CD14-positive monocyte (primary cell): ENCODE results near the gene MGME1. TPM values are rescaled to one million over a fixed set of nuclear protein-coding genes. Genes with fewer than 3 reads are reported as not detected.

ENCODE experiments used
- DNase-seq, 3 donors: peaks; one replicate each; pipeline ENCODE4 v3.0.0-alpha.2; 2011 to 2022
- H2AFZ ChIP-seq: 2 replicates; pipeline ENCODE4 v1.6.0; 2012; ENCODE audit warnings: mild to moderate bottlenecking, low read depth, low read length, inconsistent platforms; ENCODE audit not compliant: insufficient read depth, poor library complexity, severe bottlenecking
- H3K27ac ChIP-seq, 2 donors: 1 replicate in 1 of 2; 2 replicates in 1 of 2; pipeline ENCODE4 v1.5.1; 2012 to 2013; ENCODE audit warnings: low read length in 2 of 2, control low read depth in 1 of 2, inconsistent platforms in 1 of 2, low read depth in 1 of 2, mild to moderate bottlenecking in 1 of 2
- H3K27me3 ChIP-seq, 2 donors: one replicate each; pipeline versions ENCODE4 v1.6.0 to v1.6.1; 2011 to 2013; ENCODE audit warnings: low read length in 2 of 2; ENCODE audit not compliant: control insufficient read depth in 2 of 2, insufficient read depth in 2 of 2
- H3K36me3 ChIP-seq, 2 donors: replicated peaks in 1 of 2; 1 replicate in 1 of 2; 2 replicates in 1 of 2; pipeline versions ENCODE4 v1.5.1 to v1.6.1; 2012 to 2013; ENCODE audit warnings: low read length in 2 of 2, control low read depth in 1 of 2, inconsistent platforms in 1 of 2, mild to moderate bottlenecking in 1 of 2; ENCODE audit not compliant: insufficient read depth in 2 of 2, control insufficient read depth in 1 of 2
- H3K4me1 ChIP-seq, 2 donors: 1 replicate in 1 of 2; 2 replicates in 1 of 2; pipeline versions ENCODE4 v1.5.1 to v1.6.1; 2012 to 2013; ENCODE audit warnings: low read length in 2 of 2, control low read depth in 1 of 2, inconsistent platforms in 1 of 2, mild to moderate bottlenecking in 1 of 2, moderate library complexity in 1 of 2; ENCODE audit not compliant: insufficient read depth in 2 of 2, control insufficient read depth in 1 of 2
- H3K4me2 ChIP-seq: replicated peaks from 2 replicates; pipeline ENCODE3; 2012; ENCODE audit warnings: low read length, moderate library complexity, mild to moderate bottlenecking; ENCODE audit not compliant: poor library complexity, severe bottlenecking; ENCODE audit errors: extremely low read depth
- H3K4me3 ChIP-seq, 3 experiments: fragments of 200-600 bp in 1 of 3; sonication (generic) in 1 of 3; replicated peaks in 1 of 3; 1 replicate in 2 of 3; 2 replicates in 1 of 3; pipeline ENCODE4 v1.5.1; 2011 to 2013; ENCODE audit warnings: low read length in 3 of 3, mild to moderate bottlenecking in 3 of 3, control low read depth in 2 of 3, low read depth in 2 of 3, inconsistent platforms in 1 of 3, moderate library complexity in 1 of 3
- H3K79me2 ChIP-seq: 2 replicates; pipeline ENCODE4 v1.6.0; 2012; ENCODE audit warnings: mild to moderate bottlenecking, control low read depth, inconsistent platforms, low read length, moderate library complexity; ENCODE audit not compliant: insufficient read depth
- H3K9ac ChIP-seq: 2 replicates; pipeline ENCODE4 v1.6.0; 2017; ENCODE audit warnings: low read length, mild to moderate bottlenecking; ENCODE audit not compliant: insufficient read depth, poor library complexity, severe bottlenecking
- H3K9me3 ChIP-seq, 2 donors: replicated peaks in 1 of 2; 1 replicate in 1 of 2; 2 replicates in 1 of 2; pipeline versions ENCODE4 v1.5.1 to v1.6.1; 2012 to 2013; ENCODE audit warnings: low read length in 2 of 2, control low read depth in 1 of 2; ENCODE audit not compliant: control insufficient read depth in 1 of 2, insufficient read depth in 1 of 2
- H4K20me1 ChIP-seq: 2 replicates; pipeline ENCODE4 v1.6.0; 2012; ENCODE audit warnings: mild to moderate bottlenecking, low read length, control low read depth, moderate library complexity; ENCODE audit not compliant: insufficient read depth
- H3K27ac Mint-ChIP-seq, 7 donors: one replicate each; pipeline ENCODE4 v1.8.0; 2020; ENCODE audit warnings: mild to moderate bottlenecking in 7 of 7, mixed read lengths in 7 of 7, moderate library complexity in 6 of 7, inconsistent platforms in 2 of 7
- H3K27me3 Mint-ChIP-seq, 3 donors: one replicate each; pipeline ENCODE4 v1.8.0; 2021 to 2022; ENCODE audit warnings: low read depth in 3 of 3, mild to moderate bottlenecking in 3 of 3, mixed read lengths in 3 of 3, moderate library complexity in 3 of 3, inconsistent platforms in 1 of 3
- H3K36me3 Mint-ChIP-seq, 2 donors: one replicate each; pipeline ENCODE4 v1.8.0; 2020; ENCODE audit warnings: mixed read lengths in 2 of 2, inconsistent platforms in 1 of 2, mild to moderate bottlenecking in 1 of 2
- H3K4me1 Mint-ChIP-seq: one replicate; pipeline ENCODE4 v1.8.0; 2020; ENCODE audit warnings: mild to moderate bottlenecking, mixed read lengths
- H3K4me3 Mint-ChIP-seq, 2 donors: one replicate each; pipeline ENCODE4 v1.8.0; 2020; ENCODE audit warnings: mild to moderate bottlenecking in 2 of 2, mixed read lengths in 2 of 2, moderate library complexity in 1 of 2
- H3K9me3 Mint-ChIP-seq, 7 donors: one replicate each; pipeline ENCODE4 v1.8.0; 2020 to 2022; ENCODE audit warnings: mixed read lengths in 7 of 7, mild to moderate bottlenecking in 6 of 7, moderate library complexity in 6 of 7, inconsistent platforms in 2 of 7
- WGBS: methylation state at CpG from one replicate; pipeline ENCODE4 v1.1.5; 2013; ENCODE audit warnings: missing lambda C conversion rate; ENCODE audit not compliant: insufficient coverage; 5-methylcytosine and 5-hydroxymethylcytosine counted together
- intact Hi-C, 2 donors: fragments of 100-400 bp; cut with micrococcal nuclease; formaldehyde crosslinking; loops; one replicate each; pipeline versions ENCODE4 v1.15.0 to v1.15.1; 2023
- polyA plus RNA-seq, 3 donors: library from polyadenylated mRNA; depleted of rRNA in 1 of 3; unstranded in 2 of 3; stranded (reverse) in 1 of 3; fragments of 300-500 nt in 2 of 3; fragments of >200 nt in 1 of 3; fragmentation: Illumina TruSeq in 2 of 3; gene quantifications; 1 replicate in 2 of 3; 2 replicates in 1 of 3; pipeline ENCODE4 v1.2.3, GENCODE V29; 2012 to 2021
- TF ChIP-seq, protein P1 (sequence below): fragments of 200-600 bp; IDR thresholded peaks from one replicate; pipeline ENCODE4 v1.8.0; 2022; ENCODE audit warnings: antibody characterized with exemption, mild to moderate bottlenecking

MGME1 gene
- polyA plus RNA-seq, 3 donors, result 2.5 to 20.1 (median 13.4) TPM

DNA sequence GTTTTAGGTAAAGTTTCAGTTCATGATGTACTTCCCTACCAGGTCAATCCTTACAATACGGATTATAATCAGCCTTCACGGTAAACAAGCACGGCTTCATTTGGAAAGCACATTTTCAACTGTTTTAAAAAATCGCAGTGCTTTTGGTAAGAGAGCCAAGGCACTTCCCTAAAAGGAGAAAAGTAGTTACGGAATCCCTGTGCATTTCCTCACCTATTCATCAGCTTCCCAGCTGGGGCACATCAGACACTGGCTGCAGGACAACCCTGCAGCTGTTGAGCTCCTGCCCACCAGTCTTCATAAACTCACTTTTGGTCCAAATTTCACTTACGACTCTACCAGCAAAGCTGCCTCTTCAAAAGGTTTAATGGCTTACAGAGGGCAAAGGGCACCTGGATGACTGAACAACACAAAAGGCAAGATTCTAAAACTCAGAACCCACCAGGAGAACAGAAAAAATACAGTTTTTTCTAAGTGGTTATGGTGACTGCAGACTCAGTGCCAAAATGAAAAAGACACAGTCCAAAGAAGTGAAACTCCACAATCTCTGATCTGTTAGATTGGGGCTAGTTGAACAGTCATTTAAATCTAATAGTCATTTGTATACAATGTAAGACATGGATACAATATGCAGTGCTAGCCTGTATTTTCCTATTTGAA lies 7.8 kb upstream of the MGME1 start:
- peaks cover 73% of the 10 kb centered on the region for H4K20me1 ChIP-seq
- H3K4me3 Mint-ChIP-seq, result no peak overlapping the region
- no peaks in the 10 kb centered on the region for H3K9me3 ChIP-seq
- peak in 2 of 3 donors; percentile 36 to 55 for DNase-seq
- H3K4me1 Mint-ChIP-seq, result peaks cover 78% of the 10 kb centered on the region
- H3K4me3 ChIP-seq, result no peak overlapping the region
- peaks cover 15 to 28% of the 10 kb centered on the region in 2 donors for H3K36me3 Mint-ChIP-seq
- no peaks in the 10 kb centered on the region for H3K27me3 Mint-ChIP-seq
- peaks cover 7 to 10% of the 10 kb centered on the region in 2 donors for H3K36me3 ChIP-seq
- WGBS, result 0% methylated on average over 3 of the region's 6 CpGs
- H3K4me1 ChIP-seq, result peaks cover 55 to 60% of the 10 kb centered on the region in 2 donors
- peaks cover 0 to 3% (median 0%) of the 10 kb centered on the region in 7 donors for H3K9me3 Mint-ChIP-seq
- intact Hi-C loops, result loop anchor here in 1 of 2 donors (5.0 to 10.0 kb wide), 2 partner anchors 36 to 324 kb away; partner anchors contain the start of gene ZNF133
- peak overlapping the region; percentile 10 to 97 (median 73) for H3K27ac Mint-ChIP-seq
- H3K79me2 ChIP-seq, result peaks cover 99% of the 10 kb centered on the region
- no peaks in the 10 kb centered on the region for H3K27me3 ChIP-seq
- H3K27ac ChIP-seq, result peak overlapping the region in 1 of 2 donors; percentile 58
- H3K9ac ChIP-seq, result no peak overlapping the region
- TF ChIP-seq, protein P1, sequence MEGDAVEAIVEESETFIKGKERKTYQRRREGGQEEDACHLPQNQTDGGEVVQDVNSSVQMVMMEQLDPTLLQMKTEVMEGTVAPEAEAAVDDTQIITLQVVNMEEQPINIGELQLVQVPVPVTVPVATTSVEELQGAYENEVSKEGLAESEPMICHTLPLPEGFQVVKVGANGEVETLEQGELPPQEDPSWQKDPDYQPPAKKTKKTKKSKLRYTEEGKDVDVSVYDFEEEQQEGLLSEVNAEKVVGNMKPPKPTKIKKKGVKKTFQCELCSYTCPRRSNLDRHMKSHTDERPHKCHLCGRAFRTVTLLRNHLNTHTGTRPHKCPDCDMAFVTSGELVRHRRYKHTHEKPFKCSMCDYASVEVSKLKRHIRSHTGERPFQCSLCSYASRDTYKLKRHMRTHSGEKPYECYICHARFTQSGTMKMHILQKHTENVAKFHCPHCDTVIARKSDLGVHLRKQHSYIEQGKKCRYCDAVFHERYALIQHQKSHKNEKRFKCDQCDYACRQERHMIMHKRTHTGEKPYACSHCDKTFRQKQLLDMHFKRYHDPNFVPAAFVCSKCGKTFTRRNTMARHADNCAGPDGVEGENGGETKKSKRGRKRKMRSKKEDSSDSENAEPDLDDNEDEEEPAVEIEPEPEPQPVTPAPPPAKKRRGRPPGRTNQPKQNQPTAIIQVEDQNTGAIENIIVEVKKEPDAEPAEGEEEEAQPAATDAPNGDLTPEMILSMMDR, result no peak
- H2AFZ ChIP-seq, result no peak overlapping the region
- H3K4me2 ChIP-seq, result no peak overlapping the region

DNA sequence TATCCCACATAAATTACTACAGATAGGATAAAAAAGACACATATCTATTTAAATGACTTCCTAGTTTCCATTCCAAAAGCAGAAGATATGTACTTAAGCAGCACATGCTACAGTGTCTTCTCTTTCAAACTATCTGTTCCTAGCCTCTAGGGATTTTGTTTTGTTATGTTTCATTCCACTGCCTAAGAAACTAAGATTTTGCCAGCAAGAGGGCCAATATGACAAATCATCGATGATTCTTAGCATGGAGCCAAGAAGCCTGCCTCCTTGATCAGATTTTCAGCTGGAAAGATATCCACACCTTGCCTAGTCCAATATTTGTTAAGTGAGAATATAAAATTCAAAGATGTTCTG lies 7.3 kb upstream of the MGME1 start:
- peak overlapping the region in 6 of 7 donors; percentile 64 to 97 (median 84) for H3K27ac Mint-ChIP-seq
- H3K36me3 Mint-ChIP-seq, result peaks cover 10 to 23% of the 10 kb centered on the region in 2 donors
- Histone ChIP-seq H3K4me2 (peak overlapping the region; percentile 9), H3K27me3 (no peaks in the 10 kb centered on the region), H3K9me3 (no peaks in the 10 kb centered on the region), H3K27ac (peak overlapping the region in 1 of 2 donors; percentile 58), H3K36me3 (peaks cover 3 to 4% of the 10 kb centered on the region in 2 donors), H3K9ac (no peak overlapping the region), H3K79me2 (peaks cover 99% of the 10 kb centered on the region), H3K4me1 (peaks cover 60 to 65% of the 10 kb centered on the region in 2 donors), H4K20me1 (peaks cover 68% of the 10 kb centered on the region), H2AFZ (no peak overlapping the region), H3K4me3 (no peak overlapping the region)
- H3K9me3 Mint-ChIP-seq, result peaks cover 0 to 3% (median 0%) of the 10 kb centered on the region in 7 donors
- H3K4me1 Mint-ChIP-seq, result peaks cover 80% of the 10 kb centered on the region
- WGBS, result no CpG with 5 or more reads among the region's 1 CpG
- DNase-seq, result no peak
- TF ChIP-seq, protein P1, result no peak
- intact Hi-C loops, result loop anchor here in 1 of 2 donors (5.0 to 10.0 kb wide), 2 partner anchors 36 to 323 kb away; partner anchors contain the start of gene ZNF133
- H3K4me3 Mint-ChIP-seq, result no peak overlapping the region
- no peaks in the 10 kb centered on the region for H3K27me3 Mint-ChIP-seq
